HG02884 (cell line): ENCODE measurements around the gene EBI3.
A peak's percentile ranks its signal among the peaks of the same experiment; 100 is the strongest.
"Not testable (repeated sequence)": the region's sequence is repeated elsewhere in the genome, so short reads cannot be mapped to it uniquely, and the experiment has no call there.

Experiments used
- ATAC-seq: cut with Tn5 transposase; IDR thresholded peaks from one replicate; pipeline ENCODE4 v1.9.1; 2021; ENCODE audit warnings: mild to moderate bottlenecking, moderate library complexity; ENCODE audit not compliant: unreplicated experiment

Gene EBI3

DNA sequence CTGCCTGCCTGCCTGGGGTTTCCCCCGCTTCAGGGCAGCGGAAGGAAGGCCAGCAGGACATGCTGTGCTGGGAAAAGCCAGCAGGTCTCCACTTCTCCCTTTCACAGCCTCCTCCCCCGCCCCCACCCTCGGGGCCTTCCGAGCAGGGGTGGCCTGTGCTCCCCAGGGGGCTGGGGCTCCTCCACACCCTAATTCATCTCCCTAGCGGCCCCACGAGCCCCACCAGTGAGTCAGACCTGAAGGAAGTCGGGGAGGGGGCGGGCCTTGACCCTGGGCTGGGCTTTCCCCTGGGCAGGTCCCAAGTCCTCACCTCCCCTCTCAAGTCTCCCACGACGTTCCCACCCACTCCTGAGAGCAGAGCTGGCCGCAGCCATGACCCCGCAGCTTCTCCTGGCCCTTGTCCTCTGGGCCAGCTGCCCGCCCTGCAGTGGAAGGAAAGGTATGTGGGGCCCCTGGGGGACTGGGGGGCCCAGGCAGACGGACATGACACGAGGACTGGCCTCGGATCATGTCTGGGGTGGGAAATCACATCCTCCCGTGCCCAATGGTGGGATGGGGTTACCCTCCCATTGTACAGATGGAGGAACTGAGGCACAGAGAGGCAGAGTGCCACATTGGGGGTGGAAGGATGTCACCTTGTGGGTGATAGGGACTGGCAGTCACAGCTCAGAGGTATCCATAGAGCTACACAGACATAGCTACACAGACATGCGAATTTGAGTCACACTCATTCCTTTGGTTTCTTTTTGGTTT lies at the start of gene EBI3:
TSS of gene EBI3 (plus strand) at position 345 of the 753 bp plus-strand sequence. CDS start at position 373, 28 bp downstream.
- ATAC-seq: peak; percentile 55

- ATAC-seq: no peak
Observed at GRCh38 chr19:4181053-4181508, 48.2 kb upstream of the EBI3 start.

DNA sequence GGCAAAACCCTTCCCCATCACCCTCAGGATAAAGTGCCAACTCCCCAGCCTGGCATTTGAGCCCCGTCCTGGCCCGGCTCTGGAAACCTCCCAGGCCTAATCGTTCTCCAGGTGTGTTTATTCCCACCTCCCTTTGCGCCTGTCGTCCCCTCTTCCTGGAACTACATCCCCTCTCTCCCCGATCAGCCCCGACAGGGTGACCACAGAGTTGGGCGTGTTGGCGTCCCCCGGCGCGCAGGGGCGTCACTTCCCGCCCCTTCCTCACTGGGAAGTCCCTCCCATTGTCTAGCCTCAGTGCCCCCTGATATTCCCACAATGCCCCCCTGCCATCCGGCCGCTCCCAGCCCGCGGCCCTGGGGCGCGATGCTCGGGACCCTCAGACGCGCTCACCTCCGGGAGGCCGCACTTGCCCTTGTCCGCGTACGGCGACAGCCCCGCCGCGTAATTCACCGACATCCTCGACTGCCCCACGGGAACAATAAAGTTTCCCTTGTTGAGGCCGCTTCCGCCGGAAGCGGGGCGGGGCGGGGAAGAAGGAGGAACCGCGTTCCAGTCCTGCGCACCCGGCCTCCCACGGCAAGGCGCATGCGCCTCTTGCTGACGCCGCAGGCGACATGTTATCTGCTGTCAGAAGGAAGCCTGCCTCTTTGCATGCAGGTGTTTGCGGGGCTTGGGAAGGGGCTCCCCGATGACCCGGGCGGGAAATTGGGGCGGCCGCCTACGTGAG lies 47.1 kb upstream of the EBI3 start, which contains the start of the genes ANKRD24 and SIRT6:
TSS of gene ANKRD24 (plus strand) at position 606 of the 727 bp plus-strand sequence. CDS start 3,737 bp downstream, outside the sequence.
TSS of gene SIRT6 (minus strand) at position 480 of the 727 bp plus-strand sequence. CDS start at position 456, 24 bp downstream.
- peak; percentile 51 for ATAC-seq

DNA sequence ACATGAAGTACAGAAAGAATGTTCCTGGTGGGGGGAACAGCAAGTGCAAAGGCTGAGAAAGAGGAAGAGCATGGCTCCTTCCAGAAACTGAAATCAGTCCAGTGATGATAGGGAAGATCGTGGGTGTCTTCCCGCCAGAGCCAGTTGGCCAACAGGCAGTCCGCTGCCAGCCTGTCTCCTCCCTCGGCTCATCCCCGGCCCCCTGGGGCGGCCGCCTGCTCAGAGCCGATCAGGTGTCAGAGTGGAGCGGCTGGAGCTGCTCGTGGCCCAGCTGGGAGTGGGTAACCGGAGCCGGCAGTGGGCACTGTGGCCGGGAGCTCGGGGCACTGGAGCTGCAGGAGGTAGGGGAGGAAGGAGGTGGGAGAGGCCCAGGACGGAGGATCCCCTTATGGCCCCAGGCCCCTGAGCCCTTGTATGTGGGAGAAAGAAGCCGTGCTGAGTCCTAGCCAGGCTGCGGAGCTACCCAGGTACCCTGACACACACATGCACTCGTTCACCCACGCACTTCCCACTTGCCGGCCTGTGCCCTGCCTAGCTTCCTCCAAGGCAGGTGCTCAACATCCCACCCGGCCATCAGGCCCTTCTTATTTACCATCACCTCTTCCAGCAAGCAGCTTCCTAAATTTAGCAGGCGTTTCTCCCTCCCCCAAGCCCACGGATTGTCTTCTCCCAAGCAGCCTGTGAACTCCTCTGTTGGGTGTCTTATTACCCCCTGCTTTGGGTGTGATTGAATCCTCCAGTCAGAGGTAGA lies 45.2 kb upstream of the EBI3 start:
- ATAC-seq: no peak

DNA sequence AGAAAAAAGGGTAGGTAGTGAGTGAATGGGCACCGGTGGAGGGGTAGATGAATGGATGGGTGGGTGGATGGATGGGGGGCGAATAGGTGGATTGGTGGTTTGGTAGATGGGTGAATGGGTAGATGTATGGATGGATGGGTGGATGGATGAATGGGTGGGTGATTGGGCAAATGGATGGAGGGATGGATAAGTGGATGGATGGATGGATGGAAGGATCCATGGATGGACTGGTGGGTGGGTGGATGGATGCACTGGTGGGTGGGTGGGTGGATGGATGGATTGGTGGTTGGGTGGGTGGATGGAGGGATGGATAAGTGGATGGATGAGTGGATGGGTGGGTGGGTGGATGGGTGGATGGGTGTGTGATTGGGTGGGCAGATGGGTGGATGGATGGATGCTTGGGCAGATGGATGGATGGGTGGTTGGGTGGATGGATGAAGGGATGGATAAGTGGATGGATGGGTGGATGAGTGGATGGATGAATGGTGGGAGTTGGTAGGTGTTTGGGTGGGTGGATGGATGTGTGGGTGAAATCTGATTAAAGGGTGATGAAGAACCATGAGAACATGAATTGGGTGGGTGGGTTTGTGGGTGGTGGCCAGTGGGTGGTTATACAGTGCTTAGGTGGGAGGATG lies 44.5 kb upstream of the EBI3 start:
- ATAC-seq: no peak

- no peak for ATAC-seq
Observed at GRCh38 chr19:4185413-4186086, 43.8 kb upstream of the EBI3 start.

DNA sequence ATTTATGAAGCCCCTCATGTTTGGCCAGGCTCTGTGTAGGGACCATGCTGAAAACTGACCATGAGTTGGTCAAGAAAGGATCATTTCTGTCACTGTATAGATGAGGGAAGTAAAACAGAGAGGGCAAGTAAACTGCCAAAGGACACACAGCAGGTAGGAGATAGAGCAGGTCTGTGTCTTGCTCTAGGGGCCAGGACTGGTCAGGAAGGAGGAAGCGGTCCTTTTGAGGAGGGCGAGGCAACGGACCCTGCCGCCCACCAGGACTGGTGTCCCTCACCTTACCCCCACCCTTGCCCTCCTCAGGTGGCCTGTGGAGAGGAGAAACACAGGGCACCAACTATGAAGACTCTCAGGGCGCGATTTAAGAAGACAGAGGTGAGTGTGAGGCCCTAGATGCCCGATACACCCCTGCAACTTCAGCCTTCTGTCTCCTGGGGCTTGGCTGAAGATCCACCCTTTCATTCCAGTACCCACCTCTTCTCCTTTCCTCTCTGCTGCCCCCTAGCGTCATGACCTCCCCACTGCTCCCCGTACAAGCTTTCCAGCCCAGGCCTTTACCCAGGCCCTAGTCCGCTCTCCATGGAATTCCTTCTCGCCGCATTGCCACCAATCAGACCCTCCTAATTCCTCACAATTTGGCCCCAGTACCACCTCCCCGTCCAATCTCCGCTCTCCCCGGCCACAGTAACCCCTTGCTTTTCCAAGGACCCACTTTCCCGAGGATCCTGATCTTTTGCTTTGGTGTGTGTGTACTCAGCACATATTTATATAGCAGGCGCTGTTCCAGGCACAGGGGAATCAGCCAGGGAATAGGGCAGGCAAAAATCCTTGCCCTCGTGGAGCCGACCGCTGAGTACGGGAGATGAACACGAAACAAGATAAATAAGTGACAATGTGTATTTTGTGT lies 43.0 kb upstream of the EBI3 start:
- ATAC-seq: no peak

- no peak for ATAC-seq
Observed at GRCh38 chr19:4187313-4188122, 41.8 kb upstream of the EBI3 start.

DNA sequence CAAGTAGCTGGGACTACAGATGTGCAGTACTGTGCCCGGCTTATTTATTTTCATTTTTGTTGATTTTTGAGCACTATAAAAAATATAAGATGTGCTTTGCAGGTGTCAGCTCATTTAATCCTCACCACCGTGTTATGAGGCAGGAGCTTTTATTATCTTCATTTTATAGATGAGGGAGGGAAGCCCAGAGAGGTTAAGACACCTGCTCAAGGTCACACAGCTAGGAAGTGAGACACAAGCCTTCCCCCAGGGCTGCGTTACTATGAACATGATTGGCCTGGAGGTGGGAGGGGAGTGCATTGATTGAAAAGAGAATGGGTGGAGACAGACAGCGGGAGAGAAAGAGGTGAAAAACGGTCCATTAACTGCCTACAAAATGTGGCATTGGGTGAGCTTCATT lies 39.7 kb upstream of the EBI3 start:
- no peak for ATAC-seq

- ATAC-seq: not testable (repeated sequence)
Observed at GRCh38 chr19:4192537-4192936, 36.8 kb upstream of the EBI3 start.

DNA sequence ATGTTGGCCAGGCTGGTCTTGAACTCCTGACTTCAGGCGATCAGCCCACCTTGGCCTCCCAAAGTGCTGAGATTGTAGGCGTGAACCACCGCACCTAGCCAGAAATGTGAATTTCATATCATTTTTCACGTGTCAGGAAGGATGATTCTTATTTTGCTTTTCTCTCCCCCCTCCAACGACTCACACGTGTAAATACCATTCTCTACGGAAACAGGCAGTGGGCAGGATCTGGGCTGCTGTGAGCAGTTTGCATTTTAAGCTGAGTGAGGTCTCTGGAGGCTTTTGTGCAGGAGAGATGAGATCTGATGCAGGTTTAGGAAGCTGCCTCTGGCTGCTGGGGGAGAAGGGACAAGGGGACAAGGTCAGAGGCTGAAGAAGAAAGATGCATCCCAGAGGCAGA lies 35.0 kb upstream of the EBI3 start:
- no peak for ATAC-seq

DNA sequence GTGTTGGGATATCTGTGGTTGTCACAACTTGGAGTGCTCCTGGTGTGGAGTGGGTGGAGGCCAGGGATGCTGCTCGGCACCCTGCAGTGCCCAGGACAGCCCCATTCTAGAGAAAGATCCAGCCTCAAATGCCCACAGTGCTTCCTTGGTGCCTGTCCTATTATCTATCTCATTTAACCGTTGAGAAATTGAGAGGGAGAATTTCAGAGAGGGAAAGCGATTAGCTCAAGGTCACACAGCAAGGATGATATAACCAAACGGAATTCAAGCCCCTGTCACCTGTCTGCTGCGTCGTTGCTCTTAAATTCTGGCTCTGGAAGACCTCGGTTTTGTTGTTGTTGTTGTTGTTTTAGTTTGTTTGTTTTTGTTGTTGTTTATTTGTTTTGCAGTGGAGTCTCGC lies 33.3 kb upstream of the EBI3 start:
- ATAC-seq: no peak

DNA sequence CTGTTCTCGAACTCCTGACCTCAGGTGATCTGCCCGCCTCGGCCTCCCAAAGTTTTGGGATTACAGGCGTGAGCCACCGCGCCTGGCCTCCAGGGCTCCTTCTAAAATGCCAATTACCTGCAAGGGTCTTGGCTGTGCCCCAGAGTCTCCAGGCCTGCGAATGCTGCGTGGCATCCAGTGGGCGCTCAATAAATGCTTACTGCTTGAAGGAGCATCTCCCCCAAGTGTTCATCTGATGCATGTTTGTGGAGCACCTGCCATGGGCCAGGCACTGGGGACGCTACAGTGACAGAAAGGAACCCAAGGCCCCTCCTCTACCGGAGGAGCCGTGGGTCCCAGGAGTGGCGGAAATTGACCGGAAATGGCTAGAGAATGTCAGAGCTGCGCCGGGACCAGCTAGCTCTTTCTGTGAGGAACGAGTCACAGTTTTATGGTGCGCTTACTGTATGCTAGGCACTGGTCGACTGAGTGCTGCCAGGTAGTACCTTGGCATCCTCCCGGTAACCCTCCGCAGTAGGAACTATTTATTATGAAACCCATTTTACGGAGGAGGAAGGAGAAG lies 32.7 kb upstream of the EBI3 start:
- ATAC-seq: no peak

GRCh38 chr19:4197228-4197624 lies 32.1 kb upstream of the EBI3 start:
- no peak for ATAC-seq

- ATAC-seq: no peak
Observed at GRCh38 chr19:4197625-4198466, 31.5 kb upstream of the EBI3 start.

- no peak for ATAC-seq
Observed at GRCh38 chr19:4198467-4199126, 30.7 kb upstream of the EBI3 start.
